NCI-H748 (cell line): ENCODE results near the gene INSL3.
"Not testable (repeated sequence)": the region's sequence is repeated elsewhere in the genome, so short reads cannot be mapped to it uniquely, and the experiment has no call there.

Source experiments
- DNase-seq: peaks from one replicate; lab custom pipeline; 2025; ENCODE audit not compliant: unreplicated experiment; lab: John Stamatoyannopoulos, UW

The INSL3 gene

DNA sequence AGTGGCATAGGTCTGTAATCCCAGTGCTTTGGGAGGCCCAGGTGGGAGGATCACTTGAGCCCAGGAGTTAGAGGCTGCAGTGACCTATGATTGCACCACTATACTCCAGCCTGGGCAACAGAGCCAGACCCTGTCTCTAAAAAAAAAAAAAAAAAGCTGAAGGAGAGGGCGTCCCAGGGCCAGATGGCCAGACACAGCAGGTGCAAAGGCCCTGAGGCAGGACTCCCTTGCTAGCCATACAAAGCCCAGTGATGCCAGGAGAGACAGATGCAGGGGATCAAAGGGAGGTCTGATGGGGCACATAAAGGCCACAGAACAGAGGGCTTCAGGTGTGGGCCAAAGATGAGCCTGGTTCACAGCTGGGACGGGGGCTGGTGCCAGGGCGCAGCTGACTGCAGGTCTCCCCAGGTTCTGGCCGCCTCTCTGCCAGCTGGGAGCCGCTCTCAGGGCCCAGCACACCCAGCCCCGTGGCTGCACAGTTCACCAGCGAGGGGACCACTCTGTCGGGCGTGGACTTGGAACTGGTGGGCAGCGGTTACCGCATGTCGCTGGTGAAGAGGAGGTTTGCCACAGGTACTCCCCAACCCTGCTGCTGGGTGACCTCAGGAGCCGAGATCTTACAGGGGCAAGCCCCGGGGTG is 33.9 kb downstream of the INSL3 start:
- DNase-seq, result no peak

DNA sequence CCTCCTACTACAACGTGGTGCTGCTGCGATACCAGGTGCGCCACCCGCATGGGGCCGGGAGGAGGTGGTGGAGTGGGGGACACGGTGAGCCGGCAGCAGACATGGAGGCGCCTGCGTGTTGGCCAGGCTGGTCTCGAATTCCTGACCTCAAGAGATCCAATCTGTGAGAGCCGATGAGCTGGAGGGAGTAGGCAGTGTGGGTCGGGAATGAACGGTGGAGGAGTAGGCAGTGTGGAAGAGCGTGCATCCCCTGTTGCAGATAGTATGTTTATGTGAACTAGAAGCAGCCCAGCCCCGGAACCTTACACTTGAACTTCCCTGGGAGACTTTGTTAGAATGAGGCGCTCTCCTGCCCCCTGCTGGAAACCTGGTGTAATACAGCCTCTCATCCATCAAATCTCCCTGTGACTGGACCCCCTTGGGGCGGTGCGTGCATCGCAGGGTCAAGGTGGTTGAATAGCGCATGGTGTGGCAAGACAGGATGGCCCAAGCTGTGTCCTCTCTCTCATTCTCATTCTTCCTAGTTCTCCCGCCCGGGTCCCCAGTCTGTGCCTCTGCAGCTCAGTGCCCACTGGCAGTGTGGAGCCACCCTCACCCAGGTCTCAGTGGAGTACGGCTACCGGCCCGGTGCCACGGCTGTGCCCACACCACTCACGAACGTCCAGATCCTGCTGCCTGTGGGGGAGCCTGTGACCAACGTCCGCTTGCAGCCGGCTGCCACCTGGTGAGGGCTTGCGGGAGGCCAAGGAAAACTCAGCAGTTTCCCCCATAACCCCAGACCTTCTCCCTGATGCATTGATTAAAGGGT is 36.9 kb downstream of the INSL3 start:
- peak; percentile 49 for DNase-seq

DNA sequence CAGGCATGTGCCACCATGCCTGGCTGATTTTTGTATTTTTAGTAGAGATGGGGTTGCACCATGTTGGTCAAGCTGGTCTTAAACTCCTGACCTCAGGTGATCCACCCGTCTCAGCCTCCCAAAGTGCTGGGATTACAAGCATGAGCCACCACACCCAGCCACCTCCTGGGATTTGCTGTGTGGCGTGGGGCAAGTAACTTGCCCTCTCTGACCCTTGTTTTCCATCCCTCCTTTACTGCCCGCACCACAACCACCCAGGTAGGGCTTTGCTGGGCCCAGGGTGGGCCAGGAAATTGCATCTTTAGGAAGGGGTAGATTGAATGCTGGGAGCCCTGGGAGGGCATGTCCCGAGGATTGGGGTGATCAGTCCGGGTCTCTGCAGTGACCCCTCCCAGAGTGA is 37.6 kb downstream of the INSL3 start:
- DNase-seq, result not testable (repeated sequence)

DNA sequence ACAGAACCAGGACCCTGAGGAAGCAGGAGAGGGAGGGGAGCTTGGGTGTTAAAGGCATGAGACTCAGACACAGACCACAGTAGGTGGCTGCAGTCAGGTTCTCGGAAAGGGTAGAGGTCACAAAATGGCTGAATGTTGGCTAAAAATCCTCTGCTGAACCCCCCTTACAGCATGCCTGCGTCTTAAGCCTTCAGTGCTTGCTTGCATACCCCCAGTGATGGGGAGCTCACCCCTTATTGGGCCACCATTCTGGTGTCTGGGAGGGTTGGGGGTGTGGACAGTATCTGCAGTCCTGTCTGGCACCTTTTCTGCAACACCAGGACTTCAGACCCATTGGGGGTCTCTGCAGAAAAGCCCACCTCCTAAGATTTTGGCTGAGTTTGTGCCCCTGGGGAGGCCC is 40.5 kb downstream of the INSL3 start:
- DNase-seq, result no peak

GRCh38 chr19:17778968-17779929 is 42.1 kb downstream of the INSL3 start:
- DNase-seq, result no peak

DNA sequence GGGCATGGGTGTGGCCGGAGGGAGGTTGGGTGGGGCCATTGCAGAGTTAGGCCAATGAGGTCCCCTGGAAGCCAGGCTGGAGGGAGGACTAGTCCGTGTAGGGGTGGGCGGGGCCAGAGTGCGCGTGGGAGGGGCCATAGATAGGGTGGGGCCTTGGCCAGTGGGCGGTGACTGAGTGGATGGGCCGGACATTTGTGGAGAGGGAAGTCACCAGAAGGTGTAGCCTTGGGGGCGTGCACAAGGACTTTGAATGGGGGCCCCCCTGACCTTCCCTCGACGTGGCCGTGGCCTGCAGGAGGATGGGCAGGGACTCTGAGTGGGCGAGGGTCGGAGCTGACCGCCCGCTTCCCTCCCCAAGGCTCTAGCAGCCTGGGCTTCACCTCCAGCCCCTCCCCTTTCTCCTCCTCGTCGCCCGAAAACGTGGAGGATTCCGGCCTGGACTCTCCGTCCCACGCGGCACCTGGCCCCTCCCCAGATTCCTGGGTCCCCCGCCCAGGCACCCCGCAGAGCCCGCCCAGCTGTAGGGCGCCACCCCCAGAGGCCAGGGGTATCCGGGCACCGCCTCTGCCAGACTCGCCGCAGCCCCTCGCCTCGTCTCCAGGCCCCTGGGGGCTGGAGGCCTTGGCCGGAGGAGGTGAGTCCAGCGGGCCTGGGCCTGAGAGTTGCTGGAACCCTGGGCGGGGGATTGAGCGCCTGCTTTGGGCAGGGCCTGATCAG is 42.9 kb downstream of the INSL3 start:
- DNase-seq, result peak; percentile 25

DNA sequence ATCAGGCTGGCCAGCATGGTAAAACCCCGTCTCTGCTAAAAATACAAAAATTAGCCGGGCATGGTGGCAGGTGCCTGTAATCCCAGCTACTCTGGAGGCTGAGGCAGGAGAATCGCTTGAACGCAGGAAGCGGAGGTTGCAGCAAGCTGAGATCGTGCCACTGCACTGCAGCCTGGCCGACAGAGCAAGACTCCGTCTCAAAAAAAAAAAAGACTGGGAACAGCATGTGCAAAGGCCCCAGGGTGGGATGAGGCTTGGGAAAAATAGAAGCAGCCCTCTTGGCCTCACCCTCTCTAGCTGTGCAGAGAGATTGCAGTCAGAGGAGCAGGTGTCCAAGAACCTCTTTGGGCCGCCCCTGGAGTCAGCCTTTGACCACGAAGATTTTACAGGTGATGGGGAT is 43.5 kb downstream of the INSL3 start:
- DNase-seq, result not testable (repeated sequence)

GRCh38 chr19:17775991-17776803 is 45.1 kb downstream of the INSL3 start:
- DNase-seq, result no peak

- DNase-seq, result no peak
These were observed 45.9 kb downstream of the INSL3 start for GRCh38 chr19:17775245-17775927.

GRCh38 chr19:17772172-17772571 is 49.1 kb downstream of the INSL3 start:
- no peak for DNase-seq

DNA sequence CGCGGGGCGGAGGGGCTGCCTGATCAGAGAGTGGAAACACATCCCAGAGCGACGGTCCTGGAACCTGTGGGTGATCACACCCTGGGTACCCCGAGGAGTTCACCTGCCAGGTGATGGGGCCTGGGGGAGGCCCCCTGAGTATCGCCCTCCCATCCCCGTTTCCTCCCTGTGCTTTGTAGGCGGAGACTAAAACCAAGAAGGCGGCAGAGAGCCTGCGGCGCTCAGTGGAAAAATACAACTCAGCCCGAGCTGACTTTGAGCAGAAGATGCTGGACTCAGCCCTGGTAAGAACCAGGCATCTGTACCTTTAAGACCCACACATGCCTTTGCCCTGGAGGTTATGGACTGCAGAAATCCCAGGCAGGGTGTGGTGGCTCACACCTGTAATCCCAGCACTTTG is 50.7 kb downstream of the INSL3 start:
- no peak for DNase-seq

GRCh38 chr19:17767559-17767958 is 53.8 kb downstream of the INSL3 start:
- DNase-seq, result no peak

DNA sequence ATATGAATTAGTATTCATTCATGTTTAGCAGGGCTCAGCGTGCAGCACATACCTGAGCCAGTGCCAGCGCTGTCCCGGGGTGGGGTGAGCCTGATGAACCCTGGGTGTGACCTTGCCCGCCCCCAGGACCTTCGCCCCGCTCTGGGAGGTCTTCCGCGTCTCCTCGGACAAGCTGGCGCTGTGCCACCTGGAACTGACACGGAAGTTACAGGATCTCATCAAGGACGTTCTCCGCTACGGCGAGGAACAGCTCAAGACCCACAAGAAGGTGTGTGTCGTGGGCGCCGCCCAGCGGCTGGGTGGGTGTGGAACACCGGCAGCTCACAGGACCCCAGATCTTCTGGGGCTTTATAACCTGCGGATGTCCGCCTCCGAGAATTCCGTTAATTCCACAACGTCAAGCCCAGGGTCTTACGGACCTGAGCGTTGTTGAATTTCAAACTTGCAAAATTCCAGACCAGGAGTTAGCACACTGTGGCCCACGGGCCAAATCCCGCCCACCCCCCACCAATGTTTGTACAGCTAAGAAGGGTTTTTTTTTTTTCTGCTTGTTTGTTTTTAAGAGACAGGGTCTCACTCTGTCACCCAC is 54.7 kb downstream of the INSL3 start:
- DNase-seq, result peak; percentile 83
